GM23338 (cell line): ENCODE measurements around the gene ANGPTL7. TPM values are rescaled to one million over a fixed set of nuclear protein-coding genes. Genes with fewer than 3 reads are reported as not detected.

ENCODE experiments used
- ATAC-seq: fragments of 200-7000 bp; cut with Tn5 transposase; 3 replicates; pipeline ENCODE4 v1.9.1; 2020
- DNase-seq: peaks from one replicate; pipeline ENCODE4 v3.0.0-alpha.2; 2015; ENCODE audit warnings: low spot score
- H2AFZ ChIP-seq: fragments of 200-600 bp; sonication (generic); 2 replicates; pipeline ENCODE4 v1.8.0; 2016; ENCODE audit warnings: antibody characterized with exemption, mild to moderate bottlenecking, moderate library complexity
- H3F3A ChIP-seq: fragments of 200-600 bp; sonication (generic); replicated peaks from 2 replicates; pipeline ENCODE4 v1.8.0; 2017; ENCODE audit warnings: antibody characterized with exemption, mixed run types, low read depth
- H3K27ac ChIP-seq: fragments of 200-600 bp; sonication (generic); 2 replicates; pipeline ENCODE4 v1.6.1; 2016; ENCODE audit warnings: low read depth
- H3K27me3 ChIP-seq: fragments of 200-600 bp; sonication (generic); 2 replicates; pipeline ENCODE4 v1.8.0; 2016; ENCODE audit warnings: mild to moderate bottlenecking, mixed run types, moderate library complexity; ENCODE audit not compliant: insufficient read depth
- H3K36me3 ChIP-seq: fragments of 200-600 bp; sonication (generic); 2 replicates; pipeline ENCODE4 v1.8.0; 2016; ENCODE audit warnings: mild to moderate bottlenecking; ENCODE audit not compliant: insufficient read depth
- H3K4me1 ChIP-seq: fragments of 200-600 bp; sonication (generic); 2 replicates; pipeline ENCODE4 v1.8.0; 2016; ENCODE audit warnings: mild to moderate bottlenecking, moderate library complexity; ENCODE audit not compliant: insufficient read depth
- H3K4me2 ChIP-seq: fragments of 200-600 bp; sonication (generic); 2 replicates; pipeline ENCODE4 v1.7.1; 2017; ENCODE audit warnings: mixed run types
- H3K4me3 ChIP-seq: fragments of 200-600 bp; sonication (generic); 2 replicates; pipeline ENCODE4 v1.6.1; 2016; ENCODE audit warnings: mixed run types
- H3K79me2 ChIP-seq: fragments of 200-600 bp; sonication (generic); replicated peaks from 2 replicates; pipeline ENCODE4 v1.8.0; 2017; ENCODE audit warnings: mild to moderate bottlenecking; ENCODE audit not compliant: insufficient read depth
- H3K9me2 ChIP-seq: fragments of 200-600 bp; sonication (generic); 2 replicates; pipeline ENCODE4 v1.8.0; 2017; ENCODE audit not compliant: insufficient read depth
- H4K20me1 ChIP-seq: fragments of 200-600 bp; sonication (generic); replicated peaks from 2 replicates; pipeline ENCODE4 v1.8.0; 2017; ENCODE audit warnings: mild to moderate bottlenecking; ENCODE audit not compliant: insufficient read depth
- H3K27ac Mint-ChIP-seq: 2 replicates; pipeline ENCODE4 v1.8.0; 2020; ENCODE audit warnings: inconsistent platforms, mild to moderate bottlenecking, moderate library complexity, mixed read lengths
- H3K27me3 Mint-ChIP-seq: 3 replicates; pipeline ENCODE4 v1.8.0; 2022; ENCODE audit warnings: low read depth, mild to moderate bottlenecking, moderate library complexity, mixed read lengths, inconsistent platforms; ENCODE audit not compliant: insufficient read depth, poor library complexity
- H3K36me3 Mint-ChIP-seq: 3 replicates; pipeline ENCODE4 v1.8.0; 2021; ENCODE audit warnings: low read depth, mild to moderate bottlenecking, inconsistent platforms, moderate library complexity, mixed read lengths
- H3K4me1 Mint-ChIP-seq: 3 replicates; pipeline ENCODE4 v1.8.0; 2020; ENCODE audit warnings: mild to moderate bottlenecking, inconsistent platforms, mixed read lengths
- H3K4me3 Mint-ChIP-seq: 3 replicates; pipeline ENCODE4 v1.8.0; 2021; ENCODE audit warnings: moderate library complexity, mild to moderate bottlenecking, inconsistent platforms, mixed read lengths
- H3K9me3 Mint-ChIP-seq: 3 replicates; pipeline ENCODE4 v1.8.0; 2020; ENCODE audit warnings: moderate library complexity, mild to moderate bottlenecking, inconsistent platforms, mixed read lengths
- CREB1 ChIP-seq: fragments of 250-450 bp; sonication (Bioruptor Pico); IDR thresholded peaks from 2 replicates; pipeline ENCODE4 v1.5.0; 2020; ENCODE audit warnings: low read depth, mild to moderate bottlenecking, moderate library complexity
- EZH2 ChIP-seq: fragments of 200-600 bp; sonication (generic); IDR thresholded peaks from one replicate; pipeline ENCODE4 v1.8.0; 2017; ENCODE audit warnings: antibody characterized with exemption, mild to moderate bottlenecking, low read depth; ENCODE audit not compliant: unreplicated experiment
- EZH2phosphoT487 ChIP-seq: fragments of 200-600 bp; sonication (generic); IDR thresholded peaks from one replicate; pipeline ENCODE4 v1.8.1; 2018; ENCODE audit warnings: antibody characterized with exemption; ENCODE audit not compliant: unreplicated experiment
- JUNB ChIP-seq: IDR thresholded peaks from one replicate; pipeline ENCODE4 v1.6.1; 2016; ENCODE audit warnings: antibody characterized with exemption; ENCODE audit not compliant: unreplicated experiment
- NANOG ChIP-seq: IDR thresholded peaks from 2 replicates; pipeline ENCODE4 v1.6.1; 2016; ENCODE audit warnings: antibody characterized with exemption, borderline replicate concordance
- POLR2AphosphoS5 ChIP-seq: IDR thresholded peaks from 2 replicates; pipeline ENCODE4 v1.6.1; 2016; ENCODE audit warnings: antibody characterized with exemption, low read depth
- STAT1 ChIP-seq: IDR thresholded peaks from one replicate; pipeline ENCODE4 v1.6.1; 2016; ENCODE audit warnings: antibody characterized with exemption; ENCODE audit not compliant: unreplicated experiment
- ZNF114 ChIP-seq: fragments of 250-450 bp; sonication (Bioruptor Pico); IDR thresholded peaks from 2 replicates; pipeline ENCODE4 v1.5.0; 2020; ENCODE audit warnings: mild to moderate bottlenecking, moderate library complexity
- ZNF331 ChIP-seq: fragments of 250-450 bp; sonication (Bioruptor Pico); IDR thresholded peaks from 2 replicates; pipeline ENCODE4 v1.5.0; 2020; ENCODE audit warnings: low read depth, mild to moderate bottlenecking, moderate library complexity
- polyA plus RNA-seq: library from polyadenylated mRNA; unstranded; fragments of >200 nt; fragmentation: Nextera tagmentation; extraction: Ambion mirVana; gene quantifications from 2 replicates; pipeline ENCODE4 v1.2.1, GENCODE V29; 2016
- total RNA-seq: library from RNA; depleted of rRNA; stranded (reverse); fragments of >200 nt; shearing (Covaris generic); gene quantifications from 2 replicates; pipeline ENCODE4 v1.2.3, GENCODE V29; 2014
- TF ChIP-seq, protein P1 (sequence below): IDR thresholded peaks from 2 replicates; pipeline ENCODE4 v1.6.1; 2016; ENCODE audit warnings: antibody characterized with exemption
- TF ChIP-seq, protein P2 (sequence below), 2 experiments: fragments of 200-600 bp in 1 of 2; sonication (generic) in 1 of 2; conservative IDR thresholded peaks; 2 replicates each; pipeline versions ENCODE4 v1.5.1 to v1.6.1; 2016 to 2017; ENCODE audit warnings: antibody characterized with exemption in 2 of 2, low read depth in 2 of 2, mild to moderate bottlenecking in 2 of 2, moderate library complexity in 1 of 2
- TF ChIP-seq, protein P3 (sequence below): IDR thresholded peaks from one replicate; pipeline ENCODE4 v1.6.1; 2018; ENCODE audit warnings: antibody characterized with exemption; ENCODE audit not compliant: unreplicated experiment

ANGPTL7 gene
- total and polyA plus RNA-seq, 2 experiments from 2014 or later: 0.13 TPM; not detected in 1

DNA sequence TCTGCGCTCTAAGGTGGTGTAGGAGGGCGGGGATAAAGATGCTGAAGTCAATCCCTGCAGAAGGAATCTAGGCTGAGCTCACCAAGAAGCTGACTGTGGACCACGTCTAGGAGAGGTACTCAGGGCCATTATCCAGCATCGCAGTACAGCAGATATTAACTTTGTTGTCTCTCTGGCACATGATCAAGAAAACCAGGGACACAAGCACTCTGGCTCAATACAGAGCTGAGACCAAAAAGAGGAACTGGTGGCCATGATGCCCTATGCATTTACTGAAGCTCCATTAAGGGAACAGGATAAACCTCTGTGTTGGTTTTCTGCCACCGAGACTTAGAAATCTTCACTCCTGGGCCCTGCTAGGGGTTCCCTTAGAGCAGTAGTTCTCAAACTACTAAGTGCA, 38.0 kb upstream of the ANGPTL7 start:
- Histone ChIP-seq H3K4me2 (no peak overlapping the region), H3K4me3 (no peak overlapping the region), H3K36me3 (0 out of 2 replicates have a peak, but pooled peaks cover 27% of the 10 kb centered on the region), H3K9me2 (no peaks in the 10 kb centered on the region), H4K20me1 (no peaks in the 10 kb centered on the region; the same call in 1 of the 2 replicates), H2AFZ (no peak overlapping the region), H3K79me2 (no peaks in the 10 kb centered on the region), H3K27ac (no peak overlapping the region), H3K4me1 (peaks cover 4% of the 10 kb centered on the region; the same call in 1 of the 2 replicates), H3F3A (peaks cover 12% of the 10 kb centered on the region; the same call in 1 of the 2 replicates), H3K27me3 (no peaks in the 10 kb centered on the region)
- no peak for ATAC-seq
- peaks cover 40% of the 10 kb centered on the region; the same call in 2 of the 3 replicates for H3K36me3 Mint-ChIP-seq
- H3K27me3 Mint-ChIP-seq: no peaks in the 10 kb centered on the region
- peaks cover 21% of the 10 kb centered on the region; the same call in 2 of the 3 replicates for H3K4me1 Mint-ChIP-seq
- no peaks in the 10 kb centered on the region for H3K9me3 Mint-ChIP-seq
- no peak for TF ChIP-seq NANOG
- TF ChIP-seq ZNF114 (CRISPR knock-in tag): no peak
- no peak for TF ChIP-seq ZNF331 (CRISPR knock-in tag)
- TF ChIP-seq EZH2: no peak
- TF ChIP-seq, protein P1, sequence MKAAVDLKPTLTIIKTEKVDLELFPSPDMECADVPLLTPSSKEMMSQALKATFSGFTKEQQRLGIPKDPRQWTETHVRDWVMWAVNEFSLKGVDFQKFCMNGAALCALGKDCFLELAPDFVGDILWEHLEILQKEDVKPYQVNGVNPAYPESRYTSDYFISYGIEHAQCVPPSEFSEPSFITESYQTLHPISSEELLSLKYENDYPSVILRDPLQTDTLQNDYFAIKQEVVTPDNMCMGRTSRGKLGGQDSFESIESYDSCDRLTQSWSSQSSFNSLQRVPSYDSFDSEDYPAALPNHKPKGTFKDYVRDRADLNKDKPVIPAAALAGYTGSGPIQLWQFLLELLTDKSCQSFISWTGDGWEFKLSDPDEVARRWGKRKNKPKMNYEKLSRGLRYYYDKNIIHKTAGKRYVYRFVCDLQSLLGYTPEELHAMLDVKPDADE: no peak
- TF ChIP-seq, protein P2, sequence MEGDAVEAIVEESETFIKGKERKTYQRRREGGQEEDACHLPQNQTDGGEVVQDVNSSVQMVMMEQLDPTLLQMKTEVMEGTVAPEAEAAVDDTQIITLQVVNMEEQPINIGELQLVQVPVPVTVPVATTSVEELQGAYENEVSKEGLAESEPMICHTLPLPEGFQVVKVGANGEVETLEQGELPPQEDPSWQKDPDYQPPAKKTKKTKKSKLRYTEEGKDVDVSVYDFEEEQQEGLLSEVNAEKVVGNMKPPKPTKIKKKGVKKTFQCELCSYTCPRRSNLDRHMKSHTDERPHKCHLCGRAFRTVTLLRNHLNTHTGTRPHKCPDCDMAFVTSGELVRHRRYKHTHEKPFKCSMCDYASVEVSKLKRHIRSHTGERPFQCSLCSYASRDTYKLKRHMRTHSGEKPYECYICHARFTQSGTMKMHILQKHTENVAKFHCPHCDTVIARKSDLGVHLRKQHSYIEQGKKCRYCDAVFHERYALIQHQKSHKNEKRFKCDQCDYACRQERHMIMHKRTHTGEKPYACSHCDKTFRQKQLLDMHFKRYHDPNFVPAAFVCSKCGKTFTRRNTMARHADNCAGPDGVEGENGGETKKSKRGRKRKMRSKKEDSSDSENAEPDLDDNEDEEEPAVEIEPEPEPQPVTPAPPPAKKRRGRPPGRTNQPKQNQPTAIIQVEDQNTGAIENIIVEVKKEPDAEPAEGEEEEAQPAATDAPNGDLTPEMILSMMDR (conservative IDR thresholded peaks at IDR 0.05; ENCODE audit: low read depth in 2 of 2): no peak
- no peak for TF ChIP-seq JUNB
- no peak overlapping the region for H3K4me3 Mint-ChIP-seq
- H3K27ac Mint-ChIP-seq: peak overlapping the region; percentile 30; the same call in 1 of the 2 replicates
- DNase-seq: no peak

DNA sequence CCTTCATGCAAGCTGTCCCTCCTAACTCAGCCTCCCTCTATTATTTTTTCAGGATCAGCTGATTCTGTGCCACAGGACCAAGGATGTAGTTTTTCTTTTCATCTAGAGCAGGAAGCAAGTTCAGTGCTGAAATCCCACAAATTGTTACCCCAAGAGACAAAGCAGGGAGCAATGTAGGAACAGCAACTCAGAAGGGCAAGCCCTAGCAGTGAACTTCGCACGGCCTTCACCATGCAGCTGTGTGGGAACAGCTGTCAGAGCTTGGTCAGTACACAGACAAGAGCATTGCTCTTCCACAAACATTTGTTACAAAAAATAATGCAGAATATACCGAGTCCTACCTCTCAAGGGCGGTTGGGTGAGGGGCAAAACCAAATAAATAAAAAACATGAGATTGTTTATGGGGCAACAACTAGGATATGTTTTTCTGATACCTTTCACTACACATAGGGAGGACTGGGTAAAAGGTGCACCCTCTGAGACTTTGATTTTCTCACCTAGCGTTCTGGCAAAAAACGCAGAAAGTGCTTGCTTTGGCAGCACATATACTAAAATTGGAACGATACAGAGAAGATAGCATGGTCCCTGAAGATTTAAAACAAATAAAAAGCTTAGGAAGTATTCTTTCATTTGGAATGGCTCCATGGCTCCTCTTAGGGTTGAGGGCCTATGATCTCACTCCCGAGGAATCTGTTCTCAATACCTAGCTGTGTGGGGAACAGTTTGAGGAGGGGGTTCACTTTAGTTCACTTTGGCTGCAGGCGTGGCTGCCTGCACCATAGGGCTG, 37.1 kb upstream of the ANGPTL7 start:
- H3K9me3 Mint-ChIP-seq: no peaks in the 10 kb centered on the region
- H3K79me2 ChIP-seq: no peaks in the 10 kb centered on the region
- ATAC-seq (peak; percentile 72), DNase-seq (peak; percentile 23)
- peaks cover 31% of the 10 kb centered on the region; the same call in 1 of the 2 replicates for H3K36me3 ChIP-seq
- peaks cover 4% of the 10 kb centered on the region; the same call in 1 of the 2 replicates for H3K4me1 ChIP-seq
- H3K4me3 Mint-ChIP-seq: no peak overlapping the region
- H3K27ac ChIP-seq: no peak overlapping the region
- H3F3A ChIP-seq: peaks cover 12% of the 10 kb centered on the region; the same call in 1 of the 2 replicates
- H3K27ac Mint-ChIP-seq: peak overlapping the region; percentile 12; the same call in 1 of the 2 replicates
- H3K9me2 ChIP-seq: no peaks in the 10 kb centered on the region
- H3K4me1 Mint-ChIP-seq: peaks cover 12% of the 10 kb centered on the region; the same call in 2 of the 3 replicates
- no peak overlapping the region for H3K4me3 ChIP-seq
- H3K27me3 ChIP-seq: no peaks in the 10 kb centered on the region
- H2AFZ ChIP-seq: no peak overlapping the region
- TF ChIP-seq, protein P3, sequence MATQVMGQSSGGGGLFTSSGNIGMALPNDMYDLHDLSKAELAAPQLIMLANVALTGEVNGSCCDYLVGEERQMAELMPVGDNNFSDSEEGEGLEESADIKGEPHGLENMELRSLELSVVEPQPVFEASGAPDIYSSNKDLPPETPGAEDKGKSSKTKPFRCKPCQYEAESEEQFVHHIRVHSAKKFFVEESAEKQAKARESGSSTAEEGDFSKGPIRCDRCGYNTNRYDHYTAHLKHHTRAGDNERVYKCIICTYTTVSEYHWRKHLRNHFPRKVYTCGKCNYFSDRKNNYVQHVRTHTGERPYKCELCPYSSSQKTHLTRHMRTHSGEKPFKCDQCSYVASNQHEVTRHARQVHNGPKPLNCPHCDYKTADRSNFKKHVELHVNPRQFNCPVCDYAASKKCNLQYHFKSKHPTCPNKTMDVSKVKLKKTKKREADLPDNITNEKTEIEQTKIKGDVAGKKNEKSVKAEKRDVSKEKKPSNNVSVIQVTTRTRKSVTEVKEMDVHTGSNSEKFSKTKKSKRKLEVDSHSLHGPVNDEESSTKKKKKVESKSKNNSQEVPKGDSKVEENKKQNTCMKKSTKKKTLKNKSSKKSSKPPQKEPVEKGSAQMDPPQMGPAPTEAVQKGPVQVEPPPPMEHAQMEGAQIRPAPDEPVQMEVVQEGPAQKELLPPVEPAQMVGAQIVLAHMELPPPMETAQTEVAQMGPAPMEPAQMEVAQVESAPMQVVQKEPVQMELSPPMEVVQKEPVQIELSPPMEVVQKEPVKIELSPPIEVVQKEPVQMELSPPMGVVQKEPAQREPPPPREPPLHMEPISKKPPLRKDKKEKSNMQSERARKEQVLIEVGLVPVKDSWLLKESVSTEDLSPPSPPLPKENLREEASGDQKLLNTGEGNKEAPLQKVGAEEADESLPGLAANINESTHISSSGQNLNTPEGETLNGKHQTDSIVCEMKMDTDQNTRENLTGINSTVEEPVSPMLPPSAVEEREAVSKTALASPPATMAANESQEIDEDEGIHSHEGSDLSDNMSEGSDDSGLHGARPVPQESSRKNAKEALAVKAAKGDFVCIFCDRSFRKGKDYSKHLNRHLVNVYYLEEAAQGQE: no peak
- TF ChIP-seq NANOG: no peak
- TF ChIP-seq JUNB: no peak
- no peak for TF ChIP-seq ZNF114 (CRISPR knock-in tag)
- TF ChIP-seq, protein P1: no peak
- no peak for TF ChIP-seq ZNF331 (CRISPR knock-in tag)
- TF ChIP-seq EZH2phosphoT487: no peak
- no peak for TF ChIP-seq POLR2AphosphoS5
- no peak for TF ChIP-seq STAT1
- no peak for TF ChIP-seq CREB1
- H4K20me1 ChIP-seq: no peaks in the 10 kb centered on the region; the same call in 1 of the 2 replicates
- H3K4me2 ChIP-seq: no peak overlapping the region
- H3K27me3 Mint-ChIP-seq: no peaks in the 10 kb centered on the region
- H3K36me3 Mint-ChIP-seq: peaks cover 40% of the 10 kb centered on the region
